HepG2 (cell line): Measurements from ENCODE around the gene ZDHHC19. TPM values are rescaled to one million over a fixed set of nuclear protein-coding genes. Genes with fewer than 3 reads are reported as not detected.

ENCODE experiments used
- CENPX ChIP-seq: sonication (generic); formaldehyde crosslinking; IDR thresholded peaks from 2 replicates; pipeline ENCODE4 v1.9.0; 2021; ENCODE audit warnings: mild to moderate bottlenecking, missing genetic modification reagents, moderate library complexity
- ELF1 ChIP-seq: sonication (generic); formaldehyde crosslinking; IDR thresholded peaks from 2 replicates; pipeline ENCODE4 v1.4.0; 2020; ENCODE audit warnings: missing genetic modification reagents
- JUNB ChIP-seq: sonication (generic); formaldehyde crosslinking; IDR thresholded peaks from 2 replicates; pipeline ENCODE4 v1.8.0; 2022; ENCODE audit warnings: missing genetic modification reagents, mild to moderate bottlenecking, borderline replicate concordance
- KDM5A ChIP-seq: fragments of 200-600 bp; sonication (generic); IDR thresholded peaks from 2 replicates; pipeline ENCODE4 v1.7.0; 2018; ENCODE audit warnings: antibody characterized with exemption, mild to moderate bottlenecking, low read length, borderline replicate concordance
- MTF2 ChIP-seq: sonication (generic); formaldehyde crosslinking; IDR thresholded peaks from 2 replicates; pipeline ENCODE4 v1.5.0; 2020; ENCODE audit warnings: missing genetic modification reagents, borderline replicate concordance
- NFIB ChIP-seq: sonication (generic); formaldehyde crosslinking; IDR thresholded peaks from 2 replicates; pipeline ENCODE4 v1.9.0; 2021; ENCODE audit warnings: missing genetic modification reagents, mild to moderate bottlenecking, borderline replicate concordance
- NR3C1 ChIP-seq: sonication (generic); formaldehyde crosslinking; IDR thresholded peaks from 2 replicates; pipeline ENCODE4 v1.4.0; 2020; ENCODE audit warnings: missing genetic modification reagents
- POLR2AphosphoS5 ChIP-seq: IDR thresholded peaks from 2 replicates; pipeline ENCODE4 v1.6.1; 2012; ENCODE audit warnings: low read depth, low read length
- SOX6 ChIP-seq, 2 experiments: fragments of 450-650 bp in 1 of 2; sonication (generic) in 1 of 2; formaldehyde crosslinking in 1 of 2; IDR thresholded peaks; 2 replicates each; pipeline versions ENCODE4 v1.4.0 to v1.6.1; 2017 to 2020; ENCODE audit warnings: antibody characterized with exemption in 1 of 2, mild to moderate bottlenecking in 1 of 2, missing genetic modification reagents in 1 of 2
- SP4 ChIP-seq: sonication (generic); formaldehyde crosslinking; IDR thresholded peaks from 2 replicates; pipeline ENCODE4 v1.8.1; 2023; ENCODE audit warnings: mild to moderate bottlenecking, missing genetic modification reagents
- XRCC5 ChIP-seq: fragments of 200-400 bp; formaldehyde crosslinking; optimal IDR thresholded peaks from 2 replicates; pipeline ENCODE3; 2017; ENCODE audit warnings: mild to moderate bottlenecking, low read length
- ZNF101 ChIP-seq: sonication (generic); formaldehyde crosslinking; IDR thresholded peaks from 2 replicates; pipeline ENCODE4 v1.4.0; 2020; ENCODE audit warnings: mild to moderate bottlenecking, low read depth, missing genetic modification reagents, borderline replicate concordance
- ZNF446 ChIP-seq: sonication (generic); formaldehyde crosslinking; IDR thresholded peaks from 2 replicates; pipeline ENCODE4 v1.5.0; 2020; ENCODE audit warnings: mild to moderate bottlenecking, missing genetic modification reagents
- ZNF501 ChIP-seq: sonication (generic); formaldehyde crosslinking; IDR thresholded peaks from 2 replicates; pipeline ENCODE4 v1.5.1; 2020; ENCODE audit warnings: mild to moderate bottlenecking, moderate library complexity, missing genetic modification reagents
- ZNF556 ChIP-seq: sonication (generic); formaldehyde crosslinking; IDR thresholded peaks from 2 replicates; pipeline ENCODE4 v1.4.0; 2020; ENCODE audit warnings: mild to moderate bottlenecking, missing genetic modification reagents, borderline replicate concordance
- ZNF562 ChIP-seq: sonication (generic); formaldehyde crosslinking; IDR thresholded peaks from 2 replicates; pipeline ENCODE4 v1.8.0; 2022; ENCODE audit warnings: missing genetic modification reagents, borderline replicate concordance
- ZNF672 ChIP-seq: sonication (generic); formaldehyde crosslinking; IDR thresholded peaks from 2 replicates; pipeline ENCODE4 v1.8.1; 2022; ENCODE audit warnings: missing genetic modification reagents
- ZNF7 ChIP-seq: IDR thresholded peaks from 2 replicates; pipeline ENCODE4 v1.6.1; 2016; ENCODE audit warnings: missing biosample characterization, missing genetic modification reagents
- ZNF816 ChIP-seq: sonication (generic); formaldehyde crosslinking; IDR thresholded peaks from 2 replicates; pipeline ENCODE4 v1.8.0; 2022; ENCODE audit warnings: missing genetic modification reagents, mild to moderate bottlenecking, borderline replicate concordance
- polyA plus RNA-seq, 8 experiments: library from polyadenylated mRNA; depleted of rRNA in 3 of 8; stranded (reverse) in 7 of 8; unstranded in 1 of 8; fragments of >200 nt; fragmentation: Illumina TruSeq in 4 of 8; extraction: Trizol in 4 of 8; gene quantifications; 2 replicates each; pipeline versions ENCODE4 v1.2.1 to v1.2.3, GENCODE V29; 2011 to 2016; ENCODE audit warnings: low read depth in 4 of 8, missing spikeins in 1 of 8, mixed read lengths in 1 of 8; ENCODE audit not compliant: insufficient read depth in 1 of 8
- total RNA-seq, 5 experiments: library from RNA; depleted of rRNA; stranded (reverse); fragments of >200 nt; fragmentation: Illumina TruSeq; extraction: Trizol; gene quantifications; 2 replicates each; pipeline ENCODE4 v1.2.3, GENCODE V29; 2016; ENCODE audit warnings: low read depth in 1 of 5
- TF ChIP-seq, protein P1 (sequence below), 2 experiments: sonication (generic) in 1 of 2; formaldehyde crosslinking in 1 of 2; IDR thresholded peaks; 2 replicates each; pipeline versions ENCODE4 v1.6.1 to v1.9.0; 2014 to 2022; ENCODE audit warnings: antibody characterized with exemption in 1 of 2, borderline replicate concordance in 1 of 2, inconsistent platforms in 1 of 2, low read depth in 1 of 2, missing genetic modification reagents in 1 of 2
- TF ChIP-seq, protein P2 (sequence below): sonication (generic); formaldehyde crosslinking; IDR thresholded peaks from 2 replicates; pipeline ENCODE4 v1.5.1; 2020; ENCODE audit warnings: missing genetic modification reagents, mild to moderate bottlenecking, borderline replicate concordance
- TF ChIP-seq, protein P3 (sequence below): sonication (generic); formaldehyde crosslinking; IDR thresholded peaks from 2 replicates; pipeline ENCODE4 v1.5.1; 2020; ENCODE audit warnings: mild to moderate bottlenecking, missing genetic modification reagents, borderline replicate concordance

Gene ZDHHC19
- total and polyA plus RNA-seq, 2 of the 13 experiments (the other 11 are each of a cell fraction or from before 2014, with no cell fraction given): 0.22 to 0.53 TPM

DNA sequence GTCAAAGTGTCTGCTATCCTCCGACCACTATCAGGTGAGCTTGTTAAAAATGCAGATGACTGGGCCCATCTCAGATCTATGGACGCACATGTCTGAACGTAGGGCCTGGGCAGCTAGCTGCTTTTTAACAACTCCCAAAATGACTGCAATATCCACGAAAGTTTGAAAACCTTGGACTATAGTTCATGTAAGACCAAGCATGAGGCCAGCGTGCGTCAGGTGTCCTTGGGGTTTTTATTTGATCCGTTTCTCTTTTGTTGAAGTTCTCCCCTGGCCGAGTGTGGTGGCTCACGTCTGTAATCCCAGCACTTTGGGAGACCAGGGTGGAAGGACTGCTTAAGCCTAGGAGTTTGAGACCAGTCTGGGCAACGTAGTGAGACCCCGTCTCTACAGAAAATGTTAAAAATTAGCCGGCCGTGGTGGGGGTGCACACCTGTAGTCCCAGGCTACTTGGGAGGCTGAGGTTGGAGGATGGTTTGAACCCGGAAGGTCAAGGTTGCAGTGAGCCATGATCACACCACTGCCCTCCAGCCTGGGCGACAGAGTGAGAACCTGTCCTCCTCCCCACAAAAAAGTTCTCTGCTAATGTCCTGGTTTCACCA, 14.7 kb upstream of the ZDHHC19 start (continued):
- TF ChIP-seq, protein P1, sequence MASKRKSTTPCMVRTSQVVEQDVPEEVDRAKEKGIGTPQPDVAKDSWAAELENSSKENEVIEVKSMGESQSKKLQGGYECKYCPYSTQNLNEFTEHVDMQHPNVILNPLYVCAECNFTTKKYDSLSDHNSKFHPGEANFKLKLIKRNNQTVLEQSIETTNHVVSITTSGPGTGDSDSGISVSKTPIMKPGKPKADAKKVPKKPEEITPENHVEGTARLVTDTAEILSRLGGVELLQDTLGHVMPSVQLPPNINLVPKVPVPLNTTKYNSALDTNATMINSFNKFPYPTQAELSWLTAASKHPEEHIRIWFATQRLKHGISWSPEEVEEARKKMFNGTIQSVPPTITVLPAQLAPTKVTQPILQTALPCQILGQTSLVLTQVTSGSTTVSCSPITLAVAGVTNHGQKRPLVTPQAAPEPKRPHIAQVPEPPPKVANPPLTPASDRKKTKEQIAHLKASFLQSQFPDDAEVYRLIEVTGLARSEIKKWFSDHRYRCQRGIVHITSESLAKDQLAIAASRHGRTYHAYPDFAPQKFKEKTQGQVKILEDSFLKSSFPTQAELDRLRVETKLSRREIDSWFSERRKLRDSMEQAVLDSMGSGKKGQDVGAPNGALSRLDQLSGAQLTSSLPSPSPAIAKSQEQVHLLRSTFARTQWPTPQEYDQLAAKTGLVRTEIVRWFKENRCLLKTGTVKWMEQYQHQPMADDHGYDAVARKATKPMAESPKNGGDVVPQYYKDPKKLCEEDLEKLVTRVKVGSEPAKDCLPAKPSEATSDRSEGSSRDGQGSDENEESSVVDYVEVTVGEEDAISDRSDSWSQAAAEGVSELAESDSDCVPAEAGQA (IDR thresholded peaks at IDR 0.05; ENCODE audit: low read depth): no peak
- TF ChIP-seq, protein P1 (CRISPR knock-in tag; IDR thresholded peaks at IDR 0.05; ENCODE audit: borderline replicate concordance): no peak
- TF ChIP-seq ELF1 (CRISPR knock-in tag): no peak
- TF ChIP-seq CENPX (CRISPR knock-in tag): no peak
- no peak for TF ChIP-seq POLR2AphosphoS5
- TF ChIP-seq ZNF446: no peak
- TF ChIP-seq XRCC5: no peak
- no peak for TF ChIP-seq ZNF562 (CRISPR knock-in tag)
- TF ChIP-seq ZNF556 (CRISPR knock-in tag): no peak
- TF ChIP-seq, protein P2, sequence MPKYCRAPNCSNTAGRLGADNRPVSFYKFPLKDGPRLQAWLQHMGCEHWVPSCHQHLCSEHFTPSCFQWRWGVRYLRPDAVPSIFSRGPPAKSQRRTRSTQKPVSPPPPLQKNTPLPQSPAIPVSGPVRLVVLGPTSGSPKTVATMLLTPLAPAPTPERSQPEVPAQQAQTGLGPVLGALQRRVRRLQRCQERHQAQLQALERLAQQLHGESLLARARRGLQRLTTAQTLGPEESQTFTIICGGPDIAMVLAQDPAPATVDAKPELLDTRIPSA (CRISPR knock-in tag): no peak
- TF ChIP-seq ZNF101: no peak
- TF ChIP-seq MTF2 (CRISPR knock-in tag): no peak
- no peak for TF ChIP-seq SOX6 (IDR thresholded peaks at IDR 0.05)
- 0 out of 2 replicates have a peak, but pooled peaks have one; percentile 9 for TF ChIP-seq SOX6 (CRISPR knock-in tag; IDR thresholded peaks at IDR 0.05)
- no peak for TF ChIP-seq ZNF672
- TF ChIP-seq, protein P3, sequence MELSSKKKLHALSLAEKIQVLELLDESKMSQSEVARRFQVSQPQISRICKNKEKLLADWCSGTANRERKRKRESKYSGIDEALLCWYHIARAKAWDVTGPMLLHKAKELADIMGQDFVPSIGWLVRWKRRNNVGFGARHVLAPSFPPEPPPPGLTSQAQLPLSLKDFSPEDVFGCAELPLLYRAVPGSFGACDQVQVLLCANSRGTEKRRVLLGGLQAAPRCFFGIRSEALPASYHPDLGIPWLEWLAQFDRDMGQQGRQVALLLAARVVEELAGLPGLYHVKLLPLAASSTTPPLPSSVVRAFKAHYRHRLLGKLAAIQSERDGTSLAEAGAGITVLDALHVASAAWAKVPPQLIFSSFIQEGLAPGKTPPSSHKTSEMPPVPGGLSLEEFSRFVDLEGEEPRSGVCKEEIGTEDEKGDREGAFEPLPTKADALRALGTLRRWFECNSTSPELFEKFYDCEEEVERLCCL: no peak
- TF ChIP-seq KDM5A: no peak
- 0 out of 2 replicates have a peak, but pooled peaks have one; percentile 32 for TF ChIP-seq ZNF816 (CRISPR knock-in tag)
- no peak for TF ChIP-seq ZNF7 (CRISPR knock-in tag)
- TF ChIP-seq NR3C1 (CRISPR knock-in tag): no peak
- no peak for TF ChIP-seq NFIB (CRISPR knock-in tag)
- TF ChIP-seq ZNF501 (CRISPR knock-in tag): peak; percentile 55
- TF ChIP-seq SP4 (CRISPR knock-in tag): no peak
- no peak for TF ChIP-seq JUNB (CRISPR knock-in tag)
